Measurements from ENCODE around the gene COX18. TPM values are rescaled to one million over a fixed set of nuclear protein-coding genes. Genes with fewer than 3 reads are reported as not detected.
A peak's percentile ranks its signal among the peaks of the same experiment; 100 is the strongest.

Gene COX18
- total RNA-seq, 2 experiments from 2014 or later = 5.2 to 6.3 TPM

GRCh38 chr4:73075832-73076231 is 6.3 kb upstream of the COX18 start:
- H3K27ac Mint-ChIP-seq = no peak overlapping the region
- ATAC-seq (ENCODE audit: poor library complexity) (no peak), DNase-seq (no peak)
- no peaks in the 10 kb centered on the region for H3K27me3 ChIP-seq (ENCODE audit: control insufficient read depth in 1 of 2, insufficient read depth in 2 of 2, low read length in 2 of 2)
- no peaks in the 10 kb centered on the region for H3K9me3 ChIP-seq (ENCODE audit: control insufficient read depth in 1 of 2, insufficient read depth in 1 of 2, low read length in 2 of 2)
- H3K36me3 ChIP-seq (ENCODE audit: insufficient read depth, low read length) = peaks cover 52% of the 10 kb centered on the region
- H3K4me1 Mint-ChIP-seq (ENCODE audit: low read depth) = peaks cover 3% of the 10 kb centered on the region
- H3K4me3 ChIP-seq (ENCODE audit: low read length) = no peak overlapping the region
- no peaks in the 10 kb centered on the region for H3K9me3 Mint-ChIP-seq
- intact Hi-C loops (cut with DNase I, micrococcal nuclease) = no loop called here
- POLR2A ChIA-PET = no interaction called here
- CTCF ChIA-PET = no interaction called here
- H3K36me3 Mint-ChIP-seq (ENCODE audit: low read depth) = peaks cover 51% of the 10 kb centered on the region
- no peaks in the 10 kb centered on the region for H3K27me3 Mint-ChIP-seq
- no peak overlapping the region for H3K27ac ChIP-seq (ENCODE audit: low read depth in 1 of 2, low read length in 2 of 2)
- no peaks in the 10 kb centered on the region for H3K4me1 ChIP-seq (ENCODE audit: insufficient read depth, low read length)
- H3K4me3 Mint-ChIP-seq = no peak overlapping the region
- TF ChIP-seq CTCF (IDR thresholded peaks at IDR 0.05) = no peak

- ATAC-seq (ENCODE audit: poor library complexity) (peak; percentile 28), DNase-seq (no peak)
- Mint-ChIP-seq H3K9me3 (no peaks in the 10 kb centered on the region), H3K4me1 (ENCODE audit: low read depth) (peaks cover 42% of the 10 kb centered on the region), H3K27ac (peak overlapping the region; percentile 99), H3K4me3 (peak overlapping the region; percentile 95), H3K27me3 (no peaks in the 10 kb centered on the region), H3K36me3 (ENCODE audit: low read depth) (peaks cover 47% of the 10 kb centered on the region)
- intact Hi-C loops (cut with DNase I, micrococcal nuclease) = loop anchor here in 1 of 2 experiments (2.0 kb wide), 1 partner anchor 189 kb away; the partner anchor contains the start of gene ANKRD17
- Histone ChIP-seq H3K36me3 (ENCODE audit: insufficient read depth, low read length) (peaks cover 11% of the 10 kb centered on the region), H3K27me3 (ENCODE audit: control insufficient read depth in 1 of 2, insufficient read depth in 2 of 2, low read length in 2 of 2) (no peaks in the 10 kb centered on the region), H3K4me3 (ENCODE audit: low read length) (peak overlapping the region; percentile 81), H3K9me3 (ENCODE audit: control insufficient read depth in 1 of 2, insufficient read depth in 1 of 2, low read length in 2 of 2) (no peaks in the 10 kb centered on the region), H3K4me1 (ENCODE audit: insufficient read depth, low read length) (peaks cover 27% of the 10 kb centered on the region), H3K27ac (ENCODE audit: low read depth in 1 of 2, low read length in 2 of 2) (peak overlapping the region; percentile 96 to 99)
- ChIA-PET POLR2A (interaction anchor here (0.8 to 6.0 kb wide), 8 partner anchors 10 to 189 kb away, joined by 3 to 63 read pairs (median 4); partner anchors contain the start of gene ANKRD17), CTCF (interaction anchor here (1.3 kb wide), 1 partner anchor 188 kb away, joined by 8 read pairs; the partner anchor contains the start of gene ANKRD17)
- no peak for TF ChIP-seq CTCF (IDR thresholded peaks at IDR 0.05)
Observed at GRCh38 chr4:73070074-73070390, 516 bp upstream of the COX18 start.

- H3K4me3 ChIP-seq (ENCODE audit: low read length) = peak overlapping the region; percentile 81
- no peaks in the 10 kb centered on the region for H3K27me3 ChIP-seq (ENCODE audit: control insufficient read depth in 1 of 2, insufficient read depth in 2 of 2, low read length in 2 of 2)
- no peaks in the 10 kb centered on the region for H3K27me3 Mint-ChIP-seq
- peak overlapping the region; percentile 96 to 99 for H3K27ac ChIP-seq (ENCODE audit: low read depth in 1 of 2, low read length in 2 of 2)
- peaks cover 27% of the 10 kb centered on the region for H3K4me1 ChIP-seq (ENCODE audit: insufficient read depth, low read length)
- ChIA-PET POLR2A (interaction anchor here (0.7 to 6.0 kb wide), 3 partner anchors 55 to 190 kb away, joined by 3 to 63 read pairs (median 4); partner anchors contain the start of gene ANKRD17), CTCF (interaction anchor here (0.8 kb wide), 1 partner anchor 189 kb away, joined by 3 read pairs; no protein-coding TSS in a partner anchor)
- intact Hi-C loops (cut with DNase I, micrococcal nuclease) = loop anchor here in 1 of 2 experiments (1.0 to 10.0 kb wide), 2 partner anchors 156 to 191 kb away; no protein-coding TSS in a partner anchor
- peak overlapping the region; percentile 95 for H3K4me3 Mint-ChIP-seq
- H3K27ac Mint-ChIP-seq = peak overlapping the region; percentile 99
- peak; percentile 7 for ATAC-seq (ENCODE audit: poor library complexity)
- no peak for TF ChIP-seq CTCF (IDR thresholded peaks at IDR 0.05)
- H3K4me1 Mint-ChIP-seq (ENCODE audit: low read depth) = peaks cover 51% of the 10 kb centered on the region
- peak in 4 of 14 experiments; percentile 26 to 69 (median 62) for DNase-seq
- H3K9me3 ChIP-seq (ENCODE audit: control insufficient read depth in 1 of 2, insufficient read depth in 1 of 2, low read length in 2 of 2) = no peaks in the 10 kb centered on the region
- H3K36me3 ChIP-seq (ENCODE audit: insufficient read depth, low read length) = peaks cover 16% of the 10 kb centered on the region
- peaks cover 47% of the 10 kb centered on the region for H3K36me3 Mint-ChIP-seq (ENCODE audit: low read depth)
- H3K9me3 Mint-ChIP-seq = no peaks in the 10 kb centered on the region
Observed at GRCh38 chr4:73068491-73069337, 802 bp downstream of the COX18 start.

Measured in CD4-positive, alpha-beta T cell (primary cell).